Neural progenitor cell (in vitro differentiated cells): ENCODE results near the gene CNOT2.

Experiments
- EZH2 ChIP-seq: fragments of 200-600 bp; sonication (generic); IDR thresholded peaks from 2 replicates; pipeline ENCODE4 v1.6.1; 2017; ENCODE audit warnings: antibody characterized with exemption, mild to moderate bottlenecking, moderate library complexity
- EZH2phosphoT487 ChIP-seq: fragments of 200-600 bp; sonication (generic); IDR thresholded peaks from 2 replicates; pipeline ENCODE4 v1.6.1; 2017; ENCODE audit warnings: antibody characterized with exemption
- TF ChIP-seq, protein P1 (sequence below): fragments of 200-600 bp; sonication (generic); IDR thresholded peaks from 2 replicates; pipeline ENCODE4 v1.5.1; 2017; ENCODE audit warnings: antibody characterized with exemption, mild to moderate bottlenecking

DNA sequence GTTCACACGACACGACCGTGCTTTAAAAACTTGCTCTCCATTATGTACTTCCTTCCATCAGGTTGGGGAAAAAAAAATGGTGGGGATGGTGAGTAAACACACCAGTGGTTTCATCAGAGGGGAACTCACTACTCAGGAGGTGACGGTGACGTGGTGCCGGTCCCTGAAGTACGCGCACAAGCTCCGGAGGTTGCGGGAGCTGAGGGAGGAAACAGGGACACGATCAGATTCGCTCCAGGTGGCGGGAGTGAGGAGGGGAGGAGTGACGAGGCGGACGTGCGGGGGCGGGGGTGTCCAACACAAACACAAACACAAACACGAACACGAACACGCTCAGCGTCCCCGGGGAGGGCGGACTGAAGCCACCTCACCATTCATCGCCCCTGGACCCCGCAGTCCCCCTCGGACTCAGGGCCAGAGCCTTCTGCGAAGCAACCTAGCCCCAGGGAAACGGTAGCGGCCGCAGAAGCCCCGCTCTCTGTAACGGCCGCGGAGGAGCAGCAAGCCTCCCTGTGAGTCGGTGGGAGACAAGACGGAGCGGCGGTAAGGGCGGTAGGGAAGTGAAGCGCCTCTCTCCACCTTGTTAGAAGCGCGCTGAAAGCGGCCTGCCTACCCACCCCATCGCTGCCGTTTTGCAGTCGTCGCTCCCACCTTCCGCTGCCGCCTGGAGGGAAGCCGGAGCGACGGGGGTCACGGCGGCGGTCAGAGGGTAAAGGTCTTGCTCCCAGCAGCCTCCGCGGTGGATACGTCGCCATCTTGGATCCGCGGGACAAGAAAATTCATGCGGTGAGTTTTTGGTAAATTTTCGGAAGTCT is at the start of gene CNOT2:
- TF ChIP-seq EZH2 = no peak
- TF ChIP-seq, protein P1, sequence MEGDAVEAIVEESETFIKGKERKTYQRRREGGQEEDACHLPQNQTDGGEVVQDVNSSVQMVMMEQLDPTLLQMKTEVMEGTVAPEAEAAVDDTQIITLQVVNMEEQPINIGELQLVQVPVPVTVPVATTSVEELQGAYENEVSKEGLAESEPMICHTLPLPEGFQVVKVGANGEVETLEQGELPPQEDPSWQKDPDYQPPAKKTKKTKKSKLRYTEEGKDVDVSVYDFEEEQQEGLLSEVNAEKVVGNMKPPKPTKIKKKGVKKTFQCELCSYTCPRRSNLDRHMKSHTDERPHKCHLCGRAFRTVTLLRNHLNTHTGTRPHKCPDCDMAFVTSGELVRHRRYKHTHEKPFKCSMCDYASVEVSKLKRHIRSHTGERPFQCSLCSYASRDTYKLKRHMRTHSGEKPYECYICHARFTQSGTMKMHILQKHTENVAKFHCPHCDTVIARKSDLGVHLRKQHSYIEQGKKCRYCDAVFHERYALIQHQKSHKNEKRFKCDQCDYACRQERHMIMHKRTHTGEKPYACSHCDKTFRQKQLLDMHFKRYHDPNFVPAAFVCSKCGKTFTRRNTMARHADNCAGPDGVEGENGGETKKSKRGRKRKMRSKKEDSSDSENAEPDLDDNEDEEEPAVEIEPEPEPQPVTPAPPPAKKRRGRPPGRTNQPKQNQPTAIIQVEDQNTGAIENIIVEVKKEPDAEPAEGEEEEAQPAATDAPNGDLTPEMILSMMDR = no peak
- no peak for TF ChIP-seq EZH2phosphoT487
